Trophoblast cell (in vitro differentiated cells and primary cell): Measurements from ENCODE around the gene ZNF212.

Experiments used
- DNase-seq, 2 donors: peaks; one replicate each; pipeline ENCODE4 v3.0.0-alpha.2; 2016
- H2AFZ ChIP-seq: 2 replicates; pipeline ENCODE4 v1.6.1; 2013; ENCODE audit warnings: low read length, moderate library complexity, mild to moderate bottlenecking; ENCODE audit not compliant: insufficient read depth, poor library complexity
- H2AK5ac ChIP-seq: 2 replicates; pipeline ENCODE4 v1.6.1; 2013; ENCODE audit warnings: mild to moderate bottlenecking, low read length
- H2BK120ac ChIP-seq: 2 replicates; pipeline ENCODE4 v1.6.1; 2013; ENCODE audit warnings: low read length, mild to moderate bottlenecking, moderate library complexity; ENCODE audit not compliant: insufficient read depth, poor library complexity
- H2BK12ac ChIP-seq: 2 replicates; pipeline ENCODE4 v1.6.1; 2013; ENCODE audit warnings: mild to moderate bottlenecking, low read length, moderate library complexity
- H2BK5ac ChIP-seq: 2 replicates; pipeline ENCODE4 v1.6.1; 2013; ENCODE audit warnings: low read length, low read depth, moderate library complexity, mild to moderate bottlenecking; ENCODE audit not compliant: poor library complexity
- H3K14ac ChIP-seq: 2 replicates; pipeline ENCODE4 v1.6.1; 2013; ENCODE audit warnings: mild to moderate bottlenecking, low read length
- H3K18ac ChIP-seq: 2 replicates; pipeline ENCODE4 v1.6.1; 2013; ENCODE audit warnings: mild to moderate bottlenecking, low read length
- H3K23ac ChIP-seq: 2 replicates; pipeline ENCODE4 v1.6.1; 2013; ENCODE audit warnings: low read length
- H3K27ac ChIP-seq: 2 replicates; pipeline ENCODE4 v1.5.1; 2013; ENCODE audit warnings: low read depth, mild to moderate bottlenecking, inconsistent platforms, low read length, moderate library complexity
- H3K27me3 ChIP-seq: 2 replicates; pipeline ENCODE4 v1.6.1; 2013; ENCODE audit warnings: inconsistent platforms, mild to moderate bottlenecking, low read length, moderate library complexity; ENCODE audit not compliant: insufficient read depth
- H3K36me3 ChIP-seq, 2 experiments: 1 replicate in 1 of 2; 2 replicates in 1 of 2; pipeline ENCODE4 v1.6.1; 2013; ENCODE audit warnings: low read length in 2 of 2, mild to moderate bottlenecking in 2 of 2, moderate library complexity in 1 of 2; ENCODE audit not compliant: insufficient read depth in 2 of 2, control insufficient read depth in 1 of 2
- H3K4ac ChIP-seq: 2 replicates; pipeline ENCODE4 v1.6.1; 2013; ENCODE audit warnings: low read depth, mild to moderate bottlenecking, low read length, moderate library complexity
- H3K4me1 ChIP-seq, 2 experiments: 1 replicate in 1 of 2; 2 replicates in 1 of 2; pipeline ENCODE4 v1.6.1; 2013; ENCODE audit warnings: low read length in 2 of 2, mild to moderate bottlenecking in 2 of 2, moderate library complexity in 1 of 2; ENCODE audit not compliant: insufficient read depth in 2 of 2, control insufficient read depth in 1 of 2
- H3K4me2 ChIP-seq: 2 replicates; pipeline ENCODE4 v1.6.1; 2013; ENCODE audit warnings: inconsistent platforms, mild to moderate bottlenecking, low read length, moderate library complexity
- H3K4me3 ChIP-seq: 2 replicates; pipeline ENCODE4 v1.5.1; 2013; ENCODE audit warnings: mild to moderate bottlenecking, low read depth, low read length, inconsistent platforms
- H3K79me1 ChIP-seq: one replicate; pipeline ENCODE4 v1.6.1; 2013; ENCODE audit warnings: low read length
- H3K79me2 ChIP-seq: 2 replicates; pipeline ENCODE4 v1.6.1; 2013; ENCODE audit warnings: low read length, mild to moderate bottlenecking; ENCODE audit not compliant: control insufficient read depth, insufficient read depth, poor library complexity
- H3K9ac ChIP-seq: 2 replicates; pipeline ENCODE4 v1.6.1; 2013; ENCODE audit warnings: mild to moderate bottlenecking, low read length
- H3K9me3 ChIP-seq: 2 replicates; pipeline ENCODE4 v1.6.1; 2013; ENCODE audit warnings: low read depth, mild to moderate bottlenecking, control low read depth, inconsistent platforms, low read length; ENCODE audit not compliant: insufficient read depth
- H4K12ac ChIP-seq: 2 replicates; pipeline ENCODE4 v1.6.1; 2013; ENCODE audit warnings: low read depth, mild to moderate bottlenecking, low read length, moderate library complexity
- H4K8ac ChIP-seq: 2 replicates; pipeline ENCODE4 v1.6.1; 2013; ENCODE audit warnings: low read depth, mild to moderate bottlenecking, low read length, moderate library complexity
- H4K91ac ChIP-seq: one replicate; pipeline ENCODE4 v1.6.1; 2013; ENCODE audit warnings: low read depth, mild to moderate bottlenecking, low read length, moderate library complexity
- WGBS: extraction: QIAGEN DNeasy Blood & Tissue Kit; methylation state at CpG from one replicate; pipeline ENCODE4 v1.1.7; 2013; ENCODE audit warnings: missing lambda C conversion rate; ENCODE audit not compliant: insufficient read length, insufficient coverage; ENCODE audit errors: extremely low coverage; 5-methylcytosine and 5-hydroxymethylcytosine counted together

ZNF212 gene

GRCh38 chr7:149253665-149254064 is 14.2 kb downstream of the ZNF212 start:
- Histone ChIP-seq H2BK5ac (no peak overlapping the region), H3K4me1 (peaks cover 0 to 3% of the 10 kb centered on the region in 2 experiments), H3K27ac (no peak overlapping the region), H2BK12ac (no peak overlapping the region), H3K23ac (no peak overlapping the region), H4K91ac (no peak overlapping the region), H3K14ac (no peak overlapping the region), H3K79me1 (no peaks in the 10 kb centered on the region), H3K36me3 (peaks cover 36 to 45% of the 10 kb centered on the region in 2 experiments), H3K27me3 (no peaks in the 10 kb centered on the region), H2BK120ac (no peak overlapping the region), H2AFZ (no peak overlapping the region), H3K9ac (no peak overlapping the region), H3K18ac (no peak overlapping the region), H3K79me2 (no peaks in the 10 kb centered on the region), H3K4me3 (no peak overlapping the region), H3K9me3 (no peaks in the 10 kb centered on the region), H4K8ac (no peak overlapping the region), H3K4me2 (no peak overlapping the region), H2AK5ac (no peak overlapping the region), H4K12ac (no peak overlapping the region), H3K4ac (no peak overlapping the region)
- WGBS, result no CpG with 5 or more reads among the region's 7 CpGs
- DNase-seq, result peak; percentile 66 to 74

DNA sequence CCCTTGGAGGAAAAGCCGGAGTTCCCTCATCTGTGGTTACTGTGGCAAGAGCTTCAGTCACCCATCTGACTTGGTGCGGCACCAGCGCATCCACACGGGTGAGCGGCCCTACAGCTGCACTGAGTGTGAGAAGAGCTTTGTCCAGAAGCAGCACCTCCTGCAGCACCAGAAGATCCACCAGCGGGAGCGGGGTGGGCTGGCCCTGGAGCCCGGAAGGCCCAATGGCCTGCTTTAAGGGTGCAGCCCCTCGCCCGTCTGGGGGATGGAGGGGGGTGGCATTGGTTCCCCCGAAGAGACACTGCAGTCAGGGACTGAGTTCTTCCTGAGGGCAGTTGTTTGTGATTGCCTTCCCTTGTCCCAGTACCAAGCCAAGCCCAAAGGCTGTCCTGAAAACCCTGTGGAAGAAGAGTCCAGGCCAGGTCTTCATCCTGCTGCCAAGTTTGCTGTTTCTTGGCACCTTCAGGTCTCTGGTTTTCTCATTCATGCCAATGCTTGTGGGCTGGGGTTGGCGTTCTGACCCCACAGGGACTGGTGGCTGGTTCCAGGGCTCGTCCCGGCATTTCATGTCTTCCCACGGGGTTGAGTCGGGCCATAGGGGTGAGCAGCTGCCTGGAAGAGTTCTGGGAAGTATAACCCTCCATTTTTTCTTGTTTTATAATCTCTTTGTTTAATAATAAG is 14.9 kb downstream of the ZNF212 start:
- DNase-seq, result no peak
- Histone ChIP-seq H2BK5ac (no peak overlapping the region), H3K23ac (no peak overlapping the region), H4K12ac (no peak overlapping the region), H3K79me1 (no peaks in the 10 kb centered on the region), H3K9me3 (no peaks in the 10 kb centered on the region), H3K27ac (no peak overlapping the region), H4K91ac (no peak overlapping the region), H3K4me1 (peaks cover 0 to 3% of the 10 kb centered on the region in 2 experiments), H2AK5ac (no peak overlapping the region), H4K8ac (no peak overlapping the region), H3K79me2 (no peaks in the 10 kb centered on the region), H2BK120ac (no peak overlapping the region), H3K36me3 (peaks cover 36 to 45% of the 10 kb centered on the region in 2 experiments), H3K4ac (no peak overlapping the region), H3K4me3 (no peak overlapping the region), H3K27me3 (no peaks in the 10 kb centered on the region), H3K4me2 (no peak overlapping the region), H3K14ac (no peak overlapping the region), H2BK12ac (no peak overlapping the region), H2AFZ (no peak overlapping the region), H3K18ac (no peak overlapping the region), H3K9ac (no peak overlapping the region)
- WGBS, result no CpG with 5 or more reads among the region's 16 CpGs

DNA sequence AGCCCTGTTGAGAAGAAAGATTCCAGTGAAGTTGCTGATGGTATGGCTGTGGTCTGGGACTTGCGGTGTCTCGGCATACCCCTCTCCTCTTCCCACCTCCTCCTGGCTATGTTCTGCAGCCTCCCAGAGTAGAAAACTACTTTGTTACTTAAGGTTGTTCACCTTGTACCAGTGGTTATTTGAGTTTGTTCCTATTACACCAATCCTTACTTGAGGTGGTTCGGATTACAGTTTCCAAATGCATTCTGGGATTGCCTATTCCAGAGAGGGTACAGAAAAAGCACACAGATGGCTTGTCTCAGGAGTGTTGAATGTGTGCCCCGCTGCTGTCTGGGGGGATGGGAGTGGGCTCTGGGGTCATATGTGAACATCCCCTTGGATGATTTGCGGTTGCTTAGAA is 15.7 kb downstream of the ZNF212 start:
- Histone ChIP-seq H3K36me3 (peaks cover 35 to 45% of the 10 kb centered on the region in 2 experiments), H3K79me2 (no peaks in the 10 kb centered on the region), H3K79me1 (no peaks in the 10 kb centered on the region), H3K23ac (no peak overlapping the region), H3K18ac (no peak overlapping the region), H2BK5ac (no peak overlapping the region), H2AK5ac (no peak overlapping the region), H3K4me1 (peaks cover 0 to 3% of the 10 kb centered on the region in 2 experiments), H3K27me3 (no peaks in the 10 kb centered on the region), H4K8ac (no peak overlapping the region), H3K9me3 (no peaks in the 10 kb centered on the region), H3K4ac (no peak overlapping the region), H3K4me2 (no peak overlapping the region), H4K12ac (no peak overlapping the region), H3K27ac (no peak overlapping the region), H3K4me3 (no peak overlapping the region), H2BK120ac (no peak overlapping the region), H3K9ac (no peak overlapping the region), H2AFZ (no peak overlapping the region), H2BK12ac (no peak overlapping the region), H4K91ac (no peak overlapping the region), H3K14ac (no peak overlapping the region)
- no peak for DNase-seq
- WGBS, result no CpG with 5 or more reads among the region's 5 CpGs

DNA sequence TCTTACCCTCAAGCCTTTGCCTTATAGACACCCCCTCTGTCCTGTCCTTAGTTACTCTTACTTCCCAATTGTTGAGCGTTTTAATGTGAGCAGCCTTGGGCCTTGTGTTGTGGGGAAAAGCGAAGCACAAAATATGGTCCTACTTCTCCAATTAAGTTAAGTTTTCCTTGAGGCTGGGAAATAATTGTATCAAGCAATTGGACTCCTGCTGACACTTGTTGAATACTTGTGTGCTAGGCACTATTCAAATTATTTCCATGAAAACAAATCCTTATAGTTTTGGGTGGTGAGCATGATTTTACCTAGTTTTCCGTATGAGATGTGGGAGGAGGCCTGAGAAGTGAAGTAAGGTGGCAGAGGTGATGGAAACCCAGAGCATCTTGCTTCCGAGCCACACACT is 17.1 kb downstream of the ZNF212 start:
- Histone ChIP-seq H2AK5ac (no peak overlapping the region), H2BK5ac (no peak overlapping the region), H3K79me1 (peaks cover under 1% of the 10 kb centered on the region), H3K14ac (no peak overlapping the region), H3K4me1 (peaks cover 0 to 3% of the 10 kb centered on the region in 2 experiments), H3K23ac (no peak overlapping the region), H2BK120ac (no peak overlapping the region), H3K9ac (no peak overlapping the region), H3K36me3 (peaks cover 26 to 37% of the 10 kb centered on the region in 2 experiments), H3K27ac (no peak overlapping the region), H4K91ac (no peak overlapping the region), H3K4me2 (no peak overlapping the region), H4K8ac (no peak overlapping the region), H3K9me3 (no peaks in the 10 kb centered on the region), H3K79me2 (no peaks in the 10 kb centered on the region), H3K4ac (no peak overlapping the region), H3K27me3 (no peaks in the 10 kb centered on the region), H4K12ac (no peak overlapping the region), H3K18ac (no peak overlapping the region), H3K4me3 (no peak overlapping the region), H2AFZ (no peak overlapping the region), H2BK12ac (no peak overlapping the region)
- no peak for DNase-seq
- WGBS, result no CpG with 5 or more reads among the region's 4 CpGs
